AG09319 (cell line): ENCODE data around the gene MBD3.
"Not testable (repeated sequence)": the region's sequence is repeated elsewhere in the genome, so short reads cannot be mapped to it uniquely, and the experiment has no call there.

Source experiments
- DNase-seq: peaks from one replicate; pipeline ENCODE4 v3.0.0-alpha.2; 2010; ENCODE audit warnings: low read depth; ENCODE audit errors: extremely low read depth
- CTCF ChIP-seq: IDR thresholded peaks from 2 replicates; pipeline ENCODE4 v1.5.1; 2011; ENCODE audit warnings: low read depth, mild to moderate bottlenecking, inconsistent platforms, low read length, moderate library complexity

MBD3 gene

GRCh38 chr19:1533510-1534150, 59.0 kb downstream of the MBD3 start:
- no peak for TF ChIP-seq CTCF
- DNase-seq: no peak

DNA sequence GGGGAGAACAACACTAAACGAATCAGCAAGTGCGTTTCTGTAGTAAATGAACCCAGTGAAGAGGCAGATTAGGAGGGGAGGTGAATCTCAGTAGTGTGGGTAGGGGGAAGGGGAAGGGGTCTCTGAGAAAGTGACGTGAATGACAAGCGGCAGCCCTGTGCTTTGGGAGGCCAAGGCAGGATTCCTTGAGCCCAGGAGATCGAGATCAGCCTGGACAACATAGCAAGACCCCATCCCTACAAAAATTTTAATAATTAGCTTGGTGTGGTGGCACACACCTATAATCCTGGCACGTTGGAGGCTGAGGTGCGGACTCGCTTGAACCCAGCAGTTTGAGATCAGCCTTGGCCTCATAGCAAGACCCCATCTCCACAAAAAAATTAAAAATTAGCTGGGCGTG, 60.7 kb downstream of the MBD3 start:
- DNase-seq: no peak
- TF ChIP-seq CTCF: no peak

DNA sequence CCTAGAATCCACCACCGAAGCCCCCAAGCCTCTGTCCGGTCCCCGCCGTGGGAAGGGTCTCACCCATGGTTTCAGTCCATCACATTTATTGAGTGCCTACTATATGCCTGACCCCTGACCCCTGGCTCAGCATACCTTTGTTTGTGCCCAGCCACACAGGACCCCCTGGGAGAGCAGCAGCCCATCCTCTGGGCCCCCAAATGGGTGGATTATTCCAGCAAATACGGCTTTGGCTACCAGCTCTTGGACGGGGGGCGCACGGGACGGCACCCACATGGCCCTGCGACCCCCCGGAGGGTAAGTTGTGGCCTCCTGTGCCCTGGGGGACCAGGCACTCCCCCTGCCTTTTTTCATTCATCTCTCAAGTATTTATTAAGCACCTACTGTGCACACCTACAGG, 61.1 kb downstream of the MBD3 start:
- TF ChIP-seq CTCF: no peak
- DNase-seq: no peak

- DNase-seq: not testable (repeated sequence)
These were observed 61.8 kb downstream of the MBD3 start for GRCh38 chr19:1530856-1531255.

GRCh38 chr19:1529430-1529816, 63.2 kb downstream of the MBD3 start:
- TF ChIP-seq CTCF: no peak
- no peak for DNase-seq

DNA sequence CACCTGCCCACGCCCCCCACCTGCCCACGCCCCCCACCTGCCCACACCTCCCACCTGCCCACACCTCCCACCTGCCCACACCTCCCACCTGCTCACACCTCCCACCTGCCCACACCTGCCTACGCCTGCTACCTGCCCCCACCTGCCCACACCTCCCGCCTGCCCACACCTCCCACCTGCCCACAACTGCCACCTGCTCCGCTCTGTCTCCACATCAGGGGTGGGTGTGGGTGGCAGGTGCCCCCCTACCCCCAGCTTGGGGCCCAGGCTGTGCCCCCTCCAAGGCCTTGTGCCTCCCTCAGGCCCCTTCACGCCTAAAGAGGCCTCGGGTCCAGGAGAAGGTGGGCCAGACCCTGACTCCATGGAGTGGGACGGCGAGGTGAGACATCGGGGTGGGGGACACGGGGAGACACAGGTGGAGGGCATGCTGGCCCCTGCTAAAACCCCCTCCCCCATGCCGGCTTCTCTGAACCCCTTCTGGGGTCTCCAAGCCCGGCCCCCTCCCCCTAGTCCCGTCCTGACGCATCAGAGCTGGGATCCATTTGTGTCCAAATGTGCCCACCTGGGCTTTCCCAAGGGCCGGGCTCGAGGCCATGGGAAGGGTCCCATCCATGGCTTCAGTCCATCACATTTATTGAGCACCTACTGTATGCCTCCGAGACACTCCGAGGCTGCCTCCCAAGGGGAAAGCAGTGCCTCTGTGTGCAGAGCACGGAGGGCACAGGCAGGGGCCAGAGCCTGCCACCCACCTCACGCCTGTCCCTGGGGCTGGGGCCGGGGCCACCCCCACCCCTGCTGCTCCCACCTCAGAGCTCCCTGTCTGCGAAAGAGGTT, 63.9 kb downstream of the MBD3 start:
- no peak for TF ChIP-seq CTCF
- DNase-seq: no peak

DNA sequence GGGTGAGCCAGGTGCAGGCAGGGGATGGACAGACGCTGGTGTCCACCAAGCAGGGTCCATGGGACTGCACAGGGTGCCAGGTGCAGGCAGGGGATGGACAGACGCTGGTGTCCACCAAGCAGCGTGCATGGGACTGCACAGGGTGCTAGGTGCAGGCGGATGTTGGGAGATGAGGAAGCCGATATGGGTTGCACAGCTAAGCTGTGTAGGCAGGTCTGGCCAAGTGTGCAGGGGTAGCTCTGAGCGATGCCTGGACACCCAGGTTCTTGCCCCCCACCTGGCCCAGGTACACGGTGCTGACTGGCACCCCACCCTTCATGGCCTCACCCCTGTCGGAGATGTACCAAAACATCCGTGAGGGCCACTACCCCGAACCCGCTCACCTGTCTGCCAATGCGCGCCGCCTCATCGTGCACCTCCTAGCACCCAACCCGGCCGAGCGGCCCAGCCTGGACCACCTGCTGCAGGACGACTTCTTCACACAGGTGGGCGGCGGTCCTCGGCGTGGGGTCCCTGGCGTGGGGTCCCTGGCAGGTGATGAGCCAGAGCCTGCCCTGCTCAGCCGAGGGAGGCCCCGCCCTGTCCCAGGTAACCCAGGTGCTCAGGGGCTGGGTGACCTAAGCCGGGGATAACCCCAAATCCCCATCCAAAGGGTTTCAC, 64.9 kb downstream of the MBD3 start:
- no peak for DNase-seq
- no peak for TF ChIP-seq CTCF
